HepG2 (cell line): ENCODE data around the gene CTNNA2. TPM values are rescaled to one million over a fixed set of nuclear protein-coding genes. Genes with fewer than 3 reads are reported as not detected.

Experiments used
- ATAC-seq: fragments of 200-7000 bp; cut with Tn5 transposase; 3 replicates; pipeline ENCODE4 v1.9.1; 2020; ENCODE audit warnings: mild to moderate bottlenecking, moderate library complexity
- BruUV-seq: library from RNA; stranded (reverse); fragments of 400-500 nt; replicated peaks from 2 replicates; lab custom pipeline; 2021; lab: Mats Ljungman, UMichigan
- CTCF ChIA-PET: fragments of 300-600 bp; formaldehyde crosslinking; extraction: SDS; loops from one replicate; lab custom pipeline; 2021; ENCODE audit warnings: low total read pairs, inconsistent platforms, low intra/inter-chr PET ratio; lab: Yijun Ruan, JAX
- POLR2A ChIA-PET: fragments of 350-600 bp; sonication (Branson Sonifier 250); formaldehyde crosslinking; loops from one replicate; lab custom pipeline; 2020; ENCODE audit warnings: antibody characterized with exemption, inconsistent platforms; lab: Yijun Ruan, JAX
- DNase-seq: peaks from one replicate; pipeline ENCODE4 v3.0.0-alpha.2; 2015; ENCODE audit warnings: low spot score
- FAIRE-seq: peaks from 3 replicates; lab custom pipeline; 2011; peaks lifted over from hg19 to GRCh38; lab: Jason Lieb, UNC
- H2AFZ ChIP-seq: one replicate; pipeline ENCODE4 v1.6.1; 2011; ENCODE audit warnings: low read length, inconsistent platforms
- H3K27ac ChIP-seq: fragments of 300-600 bp; 3 replicates; pipeline ENCODE4 v1.8.0; 2011; ENCODE audit warnings: mixed run types, mild to moderate bottlenecking, mixed read lengths, low read length, inconsistent platforms; ENCODE audit not compliant: insufficient read depth; ENCODE audit errors: extremely low read length
- H3K27me3 ChIP-seq, 2 experiments: fragments of 200-600 bp in 1 of 2; 2 replicates in 1 of 2; 3 replicates in 1 of 2; pipeline versions ENCODE4 v1.6.0 to v1.8.0; 2011; ENCODE audit warnings: low read length in 2 of 2, mild to moderate bottlenecking in 2 of 2, moderate library complexity in 2 of 2, inconsistent platforms in 1 of 2; ENCODE audit not compliant: insufficient read depth in 2 of 2, control insufficient read depth in 1 of 2
- H3K36me3 ChIP-seq, 2 experiments: fragments of 200-600 bp in 1 of 2; replicated peaks in 1 of 2; 2 replicates in 1 of 2; 3 replicates in 1 of 2; pipeline versions ENCODE4 v1.5.1 to v1.8.0; 2011; ENCODE audit warnings: low read length in 2 of 2, inconsistent platforms in 1 of 2; ENCODE audit not compliant: insufficient read depth in 2 of 2, control insufficient read depth in 1 of 2
- H3K4me1 ChIP-seq: 2 replicates; pipeline ENCODE4 v1.5.1; 2012; ENCODE audit warnings: low read length, inconsistent platforms; ENCODE audit not compliant: insufficient read depth
- H3K4me2 ChIP-seq: 2 replicates; pipeline ENCODE4 v1.6.0; 2011; ENCODE audit warnings: low read depth, low read length, inconsistent platforms
- H3K4me3 ChIP-seq, 3 experiments: fragments of 200-600 bp in 1 of 3; sonication (generic), shearing (Covaris generic) in 1 of 3; replicated peaks in 1 of 3; 2 replicates each; pipeline ENCODE4 v1.5.1; 2011 to 2016; ENCODE audit warnings: low read length in 3 of 3, inconsistent platforms in 2 of 3, low read depth in 2 of 3, mild to moderate bottlenecking in 2 of 3, control low read depth in 1 of 3, mixed read lengths in 1 of 3; ENCODE audit not compliant: insufficient read depth in 1 of 3
- H3K79me2 ChIP-seq: one replicate; pipeline ENCODE4 v1.6.1; 2011; ENCODE audit warnings: low read length, inconsistent platforms; ENCODE audit not compliant: insufficient read depth
- H3K9ac ChIP-seq: 2 replicates; pipeline ENCODE4 v1.6.0; 2011; ENCODE audit warnings: mild to moderate bottlenecking, low read depth, low read length, inconsistent platforms; ENCODE audit not compliant: insufficient read depth
- H3K9me3 ChIP-seq: 2 replicates; pipeline ENCODE4 v1.5.1; 2012; ENCODE audit warnings: mild to moderate bottlenecking, low read length
- H4K20me1 ChIP-seq: 2 replicates; pipeline ENCODE4 v1.6.0; 2011; ENCODE audit warnings: inconsistent platforms, mild to moderate bottlenecking, low read length, moderate library complexity; ENCODE audit not compliant: insufficient read depth
- EED ChIP-seq: sonication (generic); formaldehyde crosslinking; IDR thresholded peaks from 2 replicates; pipeline ENCODE4 v1.5.0; 2020; ENCODE audit warnings: mild to moderate bottlenecking, missing genetic modification reagents
- ELF1 ChIP-seq: sonication (generic); formaldehyde crosslinking; IDR thresholded peaks from 2 replicates; pipeline ENCODE4 v1.4.0; 2020; ENCODE audit warnings: missing genetic modification reagents
- NAIF1 ChIP-seq: sonication (generic); formaldehyde crosslinking; IDR thresholded peaks from 2 replicates; pipeline ENCODE4 v1.5.0; 2020; ENCODE audit warnings: mild to moderate bottlenecking, missing genetic modification reagents, borderline replicate concordance
- ZNF296 ChIP-seq: sonication (generic); formaldehyde crosslinking; conservative IDR thresholded peaks from 2 replicates; pipeline ENCODE4 v1.5.0; 2020; ENCODE audit warnings: mild to moderate bottlenecking, missing genetic modification reagents
- ZNF891 ChIP-seq: sonication (generic); formaldehyde crosslinking; IDR thresholded peaks from 2 replicates; pipeline ENCODE4 v1.5.0; 2020; ENCODE audit warnings: mild to moderate bottlenecking, missing genetic modification reagents
- WGBS: methylation state at CpG from one replicate; pipeline ENCODE4 v1.1.6; 2017; ENCODE audit warnings: low lambda C conversion rate; 5-methylcytosine and 5-hydroxymethylcytosine counted together
- in situ Hi-C: cut with HindIII; loops from 2 replicates; pipeline ENCODE4 v1.10.0; 2017; ENCODE audit warnings: low pct_unique_long_range_greater_than_20kb; ENCODE audit not compliant: extremely low pct_ligation_motif_present
- intact Hi-C: fragments of 100-400 bp; cut with micrococcal nuclease; formaldehyde crosslinking; loops from one replicate; pipeline ENCODE4 v1.10.0; 2022; ENCODE audit not compliant: unreplicated experiment
- polyA plus RNA-seq, 8 experiments: library from polyadenylated mRNA; depleted of rRNA in 3 of 8; stranded (reverse) in 7 of 8; unstranded in 1 of 8; fragments of >200 nt; fragmentation: Illumina TruSeq in 4 of 8; extraction: Trizol in 4 of 8; gene quantifications; 2 replicates each; pipeline versions ENCODE4 v1.2.1 to v1.2.3, GENCODE V29; 2011 to 2016; ENCODE audit warnings: low read depth in 4 of 8, missing spikeins in 1 of 8, mixed read lengths in 1 of 8; ENCODE audit not compliant: insufficient read depth in 1 of 8
- total RNA-seq, 5 experiments: library from RNA; depleted of rRNA; stranded (reverse); fragments of >200 nt; fragmentation: Illumina TruSeq; extraction: Trizol; gene quantifications; 2 replicates each; pipeline ENCODE4 v1.2.3, GENCODE V29; 2016; ENCODE audit warnings: low read depth in 1 of 5
- TF ChIP-seq, protein P1 (sequence below): IDR thresholded peaks from 2 replicates; pipeline ENCODE4 v1.6.1; 2016
- TF ChIP-seq, protein P2 (sequence below): sonication (generic); formaldehyde crosslinking; IDR thresholded peaks from 2 replicates; pipeline ENCODE4 v1.8.0; 2022; ENCODE audit warnings: mild to moderate bottlenecking, missing genetic modification reagents; ENCODE audit not compliant: insufficient replicate concordance
- TF ChIP-seq, protein P3 (sequence below): sonication (generic); formaldehyde crosslinking; IDR thresholded peaks from 2 replicates; pipeline ENCODE4 v1.8.1; 2023; ENCODE audit warnings: missing genetic modification reagents, inconsistent platforms, borderline replicate concordance
- TF ChIP-seq, protein P4 (sequence below): sonication (generic); formaldehyde crosslinking; IDR thresholded peaks from 2 replicates; pipeline ENCODE4 v1.4.0; 2020; ENCODE audit warnings: missing genetic modification reagents

Gene CTNNA2
- total and polyA plus RNA-seq, 2 of the 13 experiments (the other 11 are each of a cell fraction or from before 2014, with no cell fraction given), result not detected

DNA sequence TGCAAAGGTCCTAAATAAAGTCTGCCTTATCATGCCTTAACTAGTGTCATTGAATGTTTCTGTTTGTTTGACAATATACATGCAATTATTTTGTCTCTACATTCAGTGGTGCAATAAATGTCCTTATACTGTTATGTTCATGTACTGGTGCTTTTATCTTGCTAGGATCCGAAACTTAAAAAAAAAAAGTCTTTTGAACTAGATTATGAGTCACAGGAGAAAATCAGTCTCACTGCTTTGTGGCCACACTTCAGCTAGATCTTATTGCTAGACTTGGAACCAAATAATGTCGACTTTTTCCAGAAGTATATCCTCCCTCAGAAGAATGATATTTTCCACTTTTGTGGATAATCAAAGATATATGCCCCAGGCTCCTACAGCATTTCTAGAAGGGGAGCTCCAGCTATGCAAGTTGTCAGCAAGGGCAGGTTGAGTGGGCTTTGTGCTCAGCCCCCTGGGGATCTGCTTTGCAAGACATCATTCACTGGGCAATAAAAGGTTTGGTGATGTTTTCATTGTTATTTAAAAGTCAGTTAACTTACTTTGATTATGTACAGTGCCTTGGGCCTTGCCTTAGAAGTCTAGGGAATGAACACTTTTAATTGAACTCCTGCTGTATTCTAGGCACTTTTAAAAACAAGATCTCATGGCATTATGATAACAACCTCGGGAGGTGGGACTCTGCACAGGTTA, 948.8 kb downstream of the CTNNA2 start:
- POLR2A ChIA-PET, result no interaction called here
- TF ChIP-seq ZNF296 (CRISPR knock-in tag) (no peak), NAIF1 (CRISPR knock-in tag) (no peak), ZNF891 (CRISPR knock-in tag) (no peak), EED (CRISPR knock-in tag) (no peak), ELF1 (CRISPR knock-in tag) (no peak)
- TF ChIP-seq, protein P1, sequence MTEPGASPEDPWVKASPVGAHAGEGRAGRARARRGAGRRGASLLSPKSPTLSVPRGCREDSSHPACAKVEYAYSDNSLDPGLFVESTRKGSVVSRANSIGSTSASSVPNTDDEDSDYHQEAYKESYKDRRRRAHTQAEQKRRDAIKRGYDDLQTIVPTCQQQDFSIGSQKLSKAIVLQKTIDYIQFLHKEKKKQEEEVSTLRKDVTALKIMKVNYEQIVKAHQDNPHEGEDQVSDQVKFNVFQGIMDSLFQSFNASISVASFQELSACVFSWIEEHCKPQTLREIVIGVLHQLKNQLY (CRISPR knock-in tag), result no peak
- TF ChIP-seq, protein P2, sequence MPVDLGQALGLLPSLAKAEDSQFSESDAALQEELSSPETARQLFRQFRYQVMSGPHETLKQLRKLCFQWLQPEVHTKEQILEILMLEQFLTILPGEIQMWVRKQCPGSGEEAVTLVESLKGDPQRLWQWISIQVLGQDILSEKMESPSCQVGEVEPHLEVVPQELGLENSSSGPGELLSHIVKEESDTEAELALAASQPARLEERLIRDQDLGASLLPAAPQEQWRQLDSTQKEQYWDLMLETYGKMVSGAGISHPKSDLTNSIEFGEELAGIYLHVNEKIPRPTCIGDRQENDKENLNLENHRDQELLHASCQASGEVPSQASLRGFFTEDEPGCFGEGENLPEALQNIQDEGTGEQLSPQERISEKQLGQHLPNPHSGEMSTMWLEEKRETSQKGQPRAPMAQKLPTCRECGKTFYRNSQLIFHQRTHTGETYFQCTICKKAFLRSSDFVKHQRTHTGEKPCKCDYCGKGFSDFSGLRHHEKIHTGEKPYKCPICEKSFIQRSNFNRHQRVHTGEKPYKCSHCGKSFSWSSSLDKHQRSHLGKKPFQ, result no peak
- TF ChIP-seq, protein P3, sequence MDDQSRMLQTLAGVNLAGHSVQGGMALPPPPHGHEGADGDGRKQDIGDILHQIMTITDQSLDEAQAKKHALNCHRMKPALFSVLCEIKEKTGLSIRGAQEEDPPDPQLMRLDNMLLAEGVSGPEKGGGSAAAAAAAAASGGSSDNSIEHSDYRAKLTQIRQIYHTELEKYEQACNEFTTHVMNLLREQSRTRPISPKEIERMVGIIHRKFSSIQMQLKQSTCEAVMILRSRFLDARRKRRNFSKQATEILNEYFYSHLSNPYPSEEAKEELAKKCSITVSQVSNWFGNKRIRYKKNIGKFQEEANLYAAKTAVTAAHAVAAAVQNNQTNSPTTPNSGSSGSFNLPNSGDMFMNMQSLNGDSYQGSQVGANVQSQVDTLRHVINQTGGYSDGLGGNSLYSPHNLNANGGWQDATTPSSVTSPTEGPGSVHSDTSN, result no peak
- TF ChIP-seq, protein P4, sequence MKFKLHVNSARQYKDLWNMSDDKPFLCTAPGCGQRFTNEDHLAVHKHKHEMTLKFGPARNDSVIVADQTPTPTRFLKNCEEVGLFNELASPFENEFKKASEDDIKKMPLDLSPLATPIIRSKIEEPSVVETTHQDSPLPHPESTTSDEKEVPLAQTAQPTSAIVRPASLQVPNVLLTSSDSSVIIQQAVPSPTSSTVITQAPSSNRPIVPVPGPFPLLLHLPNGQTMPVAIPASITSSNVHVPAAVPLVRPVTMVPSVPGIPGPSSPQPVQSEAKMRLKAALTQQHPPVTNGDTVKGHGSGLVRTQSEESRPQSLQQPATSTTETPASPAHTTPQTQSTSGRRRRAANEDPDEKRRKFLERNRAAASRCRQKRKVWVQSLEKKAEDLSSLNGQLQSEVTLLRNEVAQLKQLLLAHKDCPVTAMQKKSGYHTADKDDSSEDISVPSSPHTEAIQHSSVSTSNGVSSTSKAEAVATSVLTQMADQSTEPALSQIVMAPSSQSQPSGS, result no peak
- H3K9ac ChIP-seq, result no peak overlapping the region
- H3K27me3 ChIP-seq, result no peaks in the 10 kb centered on the region; a peak in 1 of 5 replicates
- no peaks in the 10 kb centered on the region for H4K20me1 ChIP-seq
- DNase-seq (no peak), FAIRE-seq (no peak), ATAC-seq (no peak)
- H3K36me3 ChIP-seq, result no peaks in the 10 kb centered on the region
- H3K4me1 ChIP-seq, result no peaks in the 10 kb centered on the region
- 2% methylated on average over 3 of the region's 3 CpGs for WGBS
- no peak overlapping the region for H3K4me3 ChIP-seq
- CTCF ChIA-PET, result no interaction called here
- no peaks in the 10 kb centered on the region for H3K79me2 ChIP-seq
- intact Hi-C loops, result no loop called here
- H3K9me3 ChIP-seq, result peaks cover 41% of the 10 kb centered on the region
- H2AFZ ChIP-seq, result no peak overlapping the region
- no TSS peak for BruUV-seq
- no peak overlapping the region for H3K4me2 ChIP-seq
- in situ Hi-C loops, result no loop called here
- H3K27ac ChIP-seq, result no peak overlapping the region
